ENCODE data around the gene TULP4. TPM values are rescaled to one million over a fixed set of nuclear protein-coding genes. Genes with fewer than 3 reads are reported as not detected.

Gene TULP4, protein sequence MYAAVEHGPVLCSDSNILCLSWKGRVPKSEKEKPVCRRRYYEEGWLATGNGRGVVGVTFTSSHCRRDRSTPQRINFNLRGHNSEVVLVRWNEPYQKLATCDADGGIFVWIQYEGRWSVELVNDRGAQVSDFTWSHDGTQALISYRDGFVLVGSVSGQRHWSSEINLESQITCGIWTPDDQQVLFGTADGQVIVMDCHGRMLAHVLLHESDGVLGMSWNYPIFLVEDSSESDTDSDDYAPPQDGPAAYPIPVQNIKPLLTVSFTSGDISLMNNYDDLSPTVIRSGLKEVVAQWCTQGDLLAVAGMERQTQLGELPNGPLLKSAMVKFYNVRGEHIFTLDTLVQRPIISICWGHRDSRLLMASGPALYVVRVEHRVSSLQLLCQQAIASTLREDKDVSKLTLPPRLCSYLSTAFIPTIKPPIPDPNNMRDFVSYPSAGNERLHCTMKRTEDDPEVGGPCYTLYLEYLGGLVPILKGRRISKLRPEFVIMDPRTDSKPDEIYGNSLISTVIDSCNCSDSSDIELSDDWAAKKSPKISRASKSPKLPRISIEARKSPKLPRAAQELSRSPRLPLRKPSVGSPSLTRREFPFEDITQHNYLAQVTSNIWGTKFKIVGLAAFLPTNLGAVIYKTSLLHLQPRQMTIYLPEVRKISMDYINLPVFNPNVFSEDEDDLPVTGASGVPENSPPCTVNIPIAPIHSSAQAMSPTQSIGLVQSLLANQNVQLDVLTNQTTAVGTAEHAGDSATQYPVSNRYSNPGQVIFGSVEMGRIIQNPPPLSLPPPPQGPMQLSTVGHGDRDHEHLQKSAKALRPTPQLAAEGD (N-terminal part only)
- 10.6 and 13.6 TPM in 2 replicates for polyA plus RNA-seq (2011; rRNA removed)
- 4.2 and 4.9 TPM in 2 replicates for polyA plus RNA-seq (2012; cell fraction: cytosol; rRNA removed)
- polyA plus RNA-seq (2012; cell fraction: nucleus; rRNA removed): 5.2 and 5.4 TPM in 2 replicates
- 4.4 to 5.1 TPM (median 5.0 TPM) in 3 replicates for polyA plus RNA-seq (2017; fragmentation: RNase III; extraction: RNeasy Plus Mini Kit Qiagen cat#74134 plus additional on column Dnase treatment)
- polyA minus RNA-seq (2011; rRNA and poly(A)+ RNA removed): 57.1 and 59.3 TPM in 2 replicates

GRCh38 chr6:158312165-158312564, at the start of gene TULP4:
TULP4 (plus strand) TSS chr6:158312465; CDS start chr6:158314017, 1,552 bp downstream.
- no peak within 1 kb of the TSS for H3K4me2 ChIP-seq
- ChIA-PET POLR2A (no interaction called here), CTCF (no interaction called here)
- no peak within 1 kb of the TSS for H3K4me3 ChIP-seq
- DNase-seq (ENCODE audit: low read depth in 1 of 2, low spot score in 1 of 2) (no peak), FAIRE-seq (no peak), ATAC-seq (no peak)
- TF ChIP-seq ZC3H11A (IDR thresholded peaks at IDR 0.05) (no peak), MYC (IDR thresholded peaks at IDR 0.05; ENCODE audit: borderline replicate concordance, low read length) (no peak), RARB (CRISPR knock-in tag; IDR thresholded peaks at IDR 0.05) (no peak), RCOR1 (IDR thresholded peaks at IDR 0.05; ENCODE audit: low read depth, low read length) (no peak), MAZ (IDR thresholded peaks at IDR 0.05; ENCODE audit: borderline replicate concordance, low read depth, low read length) (no peak), RAD21 (conservative IDR thresholded peaks at IDR 0.05 in 1 of 2, IDR thresholded peaks at IDR 0.05 in 1 of 2) (no peak), SMC3 (IDR thresholded peaks at IDR 0.05) (no peak), ZFP36 (IDR thresholded peaks at IDR 0.05; ENCODE audit: borderline replicate concordance, partially characterized antibody) (no peak), RFX5 (IDR thresholded peaks at IDR 0.05) (no peak), CHD4 (IDR thresholded peaks at IDR 0.05; ENCODE audit: borderline replicate concordance) (no peak), HMGXB4 (CRISPR knock-in tag; IDR thresholded peaks at IDR 0.05; ENCODE audit: borderline replicate concordance) (no peak), POLR2AphosphoS2 (conservative IDR thresholded peaks at IDR 0.05; ENCODE audit: low read length) (no peak), HEYL (CRISPR knock-in tag; IDR thresholded peaks at IDR 0.05) (no peak), CEBPB (IDR thresholded peaks at IDR 0.05) (no peak), RNF2 (IDR thresholded peaks at IDR 0.05; ENCODE audit: borderline replicate concordance, low read depth) (no peak)
- TF ChIP-seq, protein P1, sequence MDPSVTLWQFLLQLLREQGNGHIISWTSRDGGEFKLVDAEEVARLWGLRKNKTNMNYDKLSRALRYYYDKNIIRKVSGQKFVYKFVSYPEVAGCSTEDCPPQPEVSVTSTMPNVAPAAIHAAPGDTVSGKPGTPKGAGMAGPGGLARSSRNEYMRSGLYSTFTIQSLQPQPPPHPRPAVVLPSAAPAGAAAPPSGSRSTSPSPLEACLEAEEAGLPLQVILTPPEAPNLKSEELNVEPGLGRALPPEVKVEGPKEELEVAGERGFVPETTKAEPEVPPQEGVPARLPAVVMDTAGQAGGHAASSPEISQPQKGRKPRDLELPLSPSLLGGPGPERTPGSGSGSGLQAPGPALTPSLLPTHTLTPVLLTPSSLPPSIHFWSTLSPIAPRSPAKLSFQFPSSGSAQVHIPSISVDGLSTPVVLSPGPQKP (IDR thresholded peaks at IDR 0.05; ENCODE audit: low read depth, low read length): no peak
- 70% methylated on average over 6 of the region's 6 CpGs for WGBS (ENCODE audit: missing lambda C conversion rate)
- H3K4me1 ChIP-seq: no peaks in the 10 kb centered on the region
- H3K9me3 ChIP-seq: no peaks in the 10 kb centered on the region; the same call in 2 of the 3 replicates
- no peak within 1 kb of the TSS for H3K27ac ChIP-seq

GRCh38 chr6:158262755-158263154, 49.5 kb upstream of the TULP4 start:
- CTCF ChIA-PET: interaction anchor here (1.5 to 2.7 kb wide), 2 partner anchors 42 to 343 kb away, joined by 3 to 9 read pairs; no protein-coding TSS in a partner anchor
- no peak overlapping the region for H3K4me3 ChIP-seq
- TF ChIP-seq RNF2 (IDR thresholded peaks at IDR 0.05; ENCODE audit: borderline replicate concordance, low read depth) (no peak), NFE2L2 (conservative IDR thresholded peaks at IDR 0.05; ENCODE audit: low read length) (no peak)
- DNase-seq (ENCODE audit: low read depth in 1 of 2, low spot score in 1 of 2) (no peak), ATAC-seq (no peak), FAIRE-seq (no peak)
- no peak overlapping the region for H3K4me2 ChIP-seq
- 87% methylated on average over 4 of the region's 5 CpGs for WGBS (ENCODE audit: missing lambda C conversion rate)
- no peaks in the 10 kb centered on the region for H3K4me1 ChIP-seq
- H3K27ac ChIP-seq: no peak overlapping the region
- POLR2A ChIA-PET: no interaction called here
- H3K9me3 ChIP-seq: no peaks in the 10 kb centered on the region
